ENCODE data around the gene PDCD10.
A peak's percentile ranks its signal among the peaks of the same experiment; 100 is the strongest.

PDCD10 gene

GRCh38 chr3:167732313-167733065 lies 2.2 kb downstream of the PDCD10 start:
- no peak for TF ChIP-seq OVOL3 (tag by site-specific recombination; IDR thresholded peaks at IDR 0.05)
- peak; percentile 22; the same call in 1 of the 2 replicates for TF ChIP-seq ZNF366 (tag by site-specific recombination; conservative IDR thresholded peaks at IDR 0.05)
- TF ChIP-seq ZNF391 (tag by site-specific recombination; IDR thresholded peaks at IDR 0.05; ENCODE audit: borderline replicate concordance, low read depth): no peak
- CTCF ChIA-PET: interaction anchor here (0.7 to 1.0 kb wide), 2 partner anchors 48 to 149 kb away, joined by 3 read pairs; no protein-coding TSS in a partner anchor
- POLR2A ChIA-PET: no interaction called here
- Histone ChIP-seq H3K36me3 (ENCODE audit: control insufficient read depth in 2 of 2, insufficient read depth in 1 of 2, low read length in 2 of 2) (no peaks in the 10 kb centered on the region), H3K4me1 (ENCODE audit: control insufficient read depth, insufficient read depth, low read length) (no peaks in the 10 kb centered on the region; the same call in 1 of the 2 replicates), H3K27ac (ENCODE audit: extremely low read depth, low read depth, low read length) (no peak overlapping the region), H3K9me3 (ENCODE audit: control insufficient read depth, insufficient read depth, low read depth, low read length) (no peaks in the 10 kb centered on the region), H3K4me3 (ENCODE audit: low read depth, low read length) (no peak overlapping the region)

- Histone ChIP-seq H3K36me3 (ENCODE audit: control insufficient read depth in 2 of 2, insufficient read depth in 1 of 2, low read length in 2 of 2) (no peaks in the 10 kb centered on the region), H3K9me3 (ENCODE audit: control insufficient read depth, insufficient read depth, low read depth, low read length) (no peaks in the 10 kb centered on the region), H3K27ac (ENCODE audit: extremely low read depth, low read depth, low read length) (no peak overlapping the region), H3K4me3 (ENCODE audit: low read depth, low read length) (no peak overlapping the region), H3K4me1 (ENCODE audit: control insufficient read depth, insufficient read depth, low read length) (no peaks in the 10 kb centered on the region; the same call in 1 of the 2 replicates)
- ChIA-PET CTCF (no interaction called here), POLR2A (no interaction called here)
- TF ChIP-seq PRDM10 (tag by site-specific recombination; IDR thresholded peaks at IDR 0.05) (no peak), REPIN1 (tag by site-specific recombination; IDR thresholded peaks at IDR 0.05; ENCODE audit: low read depth) (no peak), SETDB1 (IDR thresholded peaks at IDR 0.05; ENCODE audit: insufficient read length, low read length) (no peak), ZFHX2 (tag by site-specific recombination; conservative IDR thresholded peaks at IDR 0.05) (no peak), ELK4 (IDR thresholded peaks at IDR 0.05; ENCODE audit: borderline replicate concordance, low read depth, low read length) (no peak), ZFP41 (tag by site-specific recombination; IDR thresholded peaks at IDR 0.05; ENCODE audit: borderline replicate concordance) (no peak), ZBTB7A (tag by site-specific recombination; IDR thresholded peaks at IDR 0.05; ENCODE audit: low read depth) (no peak), ZNF488 (tag by site-specific recombination; IDR thresholded peaks at IDR 0.05) (no peak), ZFP37 (tag by site-specific recombination; IDR thresholded peaks at IDR 0.05) (no peak), HOXA7 (CRISPR knock-in tag; IDR thresholded peaks at IDR 0.05; ENCODE audit: borderline replicate concordance) (no peak), ZSCAN30 (tag by site-specific recombination; IDR thresholded peaks at IDR 0.05) (no peak), ZBTB44 (tag by site-specific recombination; IDR thresholded peaks at IDR 0.05) (no peak), ZNF366 (tag by site-specific recombination; conservative IDR thresholded peaks at IDR 0.05) (no peak), ZNF639 (tag by site-specific recombination; IDR thresholded peaks at IDR 0.05) (no peak), ZNF501 (tag by site-specific recombination; IDR thresholded peaks at IDR 0.05) (no peak), ZNF843 (tag by site-specific recombination; IDR thresholded peaks at IDR 0.05) (no peak), KLF10 (tag by site-specific recombination; IDR thresholded peaks at IDR 0.05) (no peak), KLF17 (tag by site-specific recombination; IDR thresholded peaks at IDR 0.05) (no peak), PRDM6 (tag by site-specific recombination; IDR thresholded peaks at IDR 0.05) (no peak), ZBTB1 (tag by site-specific recombination; IDR thresholded peaks at IDR 0.05) (no peak)
Measured at GRCh38 chr3:167731393-167731792, 3.3 kb downstream of the PDCD10 start.
